Gastrocnemius medialis (tissue), 4 donors: ENCODE data around the gene GLDC.

ENCODE experiments used
- CTCF ChIP-seq, 5 experiments: fragments of 450-650 bp in 3 of 5; fragments of 200-600 bp in 2 of 5; sonication (generic) in 2 of 5; IDR thresholded peaks in 4 of 5; conservative IDR thresholded peaks in 1 of 5; 1 replicate in 4 of 5; 2 replicates in 1 of 5; pipeline ENCODE4 v1.5.1; 2016 to 2019; ENCODE audit warnings: antibody characterized with exemption in 5 of 5, mild to moderate bottlenecking in 3 of 5, moderate library complexity in 3 of 5
- POLR2A ChIP-seq, 2 donors: fragments of 450-650 bp; IDR thresholded peaks; one replicate each; pipeline ENCODE4 v1.6.1; 2017; ENCODE audit warnings: antibody characterized with exemption in 2 of 2, mild to moderate bottlenecking in 2 of 2, moderate library complexity in 2 of 2

GRCh38 chr9:6664204-6664680 lies 18.7 kb upstream of the GLDC start:
- TF ChIP-seq CTCF (IDR thresholded peaks at IDR 0.05 in 4 of 5, conservative IDR thresholded peaks at IDR 0.05 in 1 of 5) (no peak), POLR2A (IDR thresholded peaks at IDR 0.05) (no peak)
